Spinal cord (tissue), 10 donors: ENCODE measurements around the gene TMC5. TPM values are rescaled to one million over a fixed set of nuclear protein-coding genes. Genes with fewer than 3 reads are reported as not detected.

Experiments
- DNase-seq, 6 donors: peaks; one replicate each; pipeline versions ENCODE4 v3.0.0 to v3.0.0-alpha.2; 2013 to 2015; ENCODE audit warnings: low spot score in 6 of 6, low read depth in 4 of 6
- H3K27ac ChIP-seq: one replicate; pipeline ENCODE4 v1.5.1; 2013; ENCODE audit warnings: low read depth, low read length, control low read depth
- H3K27me3 ChIP-seq: one replicate; pipeline ENCODE4 v1.6.1; 2013; ENCODE audit warnings: low read length; ENCODE audit not compliant: control insufficient read depth, insufficient read depth
- H3K36me3 ChIP-seq: one replicate; pipeline ENCODE4 v1.6.1; 2013; ENCODE audit warnings: low read length; ENCODE audit not compliant: control insufficient read depth, insufficient read depth
- H3K4me1 ChIP-seq: one replicate; pipeline ENCODE4 v1.6.1; 2013; ENCODE audit warnings: low read length; ENCODE audit not compliant: control insufficient read depth, insufficient read depth
- H3K4me3 ChIP-seq: one replicate; pipeline ENCODE4 v1.5.1; 2013; ENCODE audit warnings: low read depth, low read length, control low read depth
- H3K9me3 ChIP-seq: one replicate; pipeline ENCODE4 v1.6.1; 2013; ENCODE audit warnings: low read length; ENCODE audit not compliant: control insufficient read depth, insufficient read depth
- WGBS: methylation state at CpG from one replicate; pipeline ENCODE4 v1.1.5; 2013; ENCODE audit warnings: missing lambda C conversion rate; ENCODE audit not compliant: insufficient coverage; 5-methylcytosine and 5-hydroxymethylcytosine counted together
- polyA plus RNA-seq, 2 donors: library from polyadenylated mRNA; unstranded; fragments of 120-200 nt; gene quantifications; one replicate each; pipeline ENCODE4 v1.2.1, GENCODE V29; 2013; ENCODE audit not compliant: insufficient read length in 2 of 2
- total RNA-seq, 2 donors: library from RNA; depleted of rRNA in 1 of 2; stranded (reverse); fragments of 120-200 nt in 1 of 2; fragments of >200 nt in 1 of 2; gene quantifications; one replicate each; pipeline versions ENCODE4 v1.2.3 to v1.2.4, GENCODE V29; 2013 to 2014
- donor health status: healthy.

Gene TMC5
- total and polyA plus RNA-seq, 4 donors = 0.20 to 2.4 (median 0.38) TPM

- Histone ChIP-seq H3K36me3 (no peaks in the 10 kb centered on the region), H3K27ac (no peak overlapping the region), H3K4me1 (no peaks in the 10 kb centered on the region), H3K27me3 (no peaks in the 10 kb centered on the region), H3K4me3 (no peak overlapping the region), H3K9me3 (no peaks in the 10 kb centered on the region)
- WGBS = 90% methylated on average over 3 of the region's 4 CpGs
- no peak for DNase-seq
These were observed 517 bp downstream of the TMC5 start for GRCh38 chr16:19418200-19418599.

- Histone ChIP-seq H3K36me3 (no peaks in the 10 kb centered on the region), H3K4me3 (no peak overlapping the region), H3K27ac (no peak overlapping the region), H3K9me3 (no peaks in the 10 kb centered on the region), H3K27me3 (no peaks in the 10 kb centered on the region), H3K4me1 (no peaks in the 10 kb centered on the region)
- no peak for DNase-seq
- 94% methylated on average over 3 of the region's 9 CpGs for WGBS
These were observed 2.0 kb downstream of the TMC5 start for GRCh38 chr16:19419698-19420075.

- DNase-seq = no peak
- no peak overlapping the region for H3K4me3 ChIP-seq
- H3K27me3 ChIP-seq = no peaks in the 10 kb centered on the region
- no peaks in the 10 kb centered on the region for H3K36me3 ChIP-seq
- no peaks in the 10 kb centered on the region for H3K9me3 ChIP-seq
- no peaks in the 10 kb centered on the region for H3K4me1 ChIP-seq
- no peak overlapping the region for H3K27ac ChIP-seq
- 98% methylated on average over 8 of the region's 8 CpGs for WGBS
These were observed 6.8 kb downstream of the TMC5 start for GRCh38 chr16:19424478-19424877.

GRCh38 chr16:19430345-19430744 lies 12.7 kb downstream of the TMC5 start:
- H3K36me3 ChIP-seq = no peaks in the 10 kb centered on the region
- H3K4me3 ChIP-seq = no peak overlapping the region
- H3K9me3 ChIP-seq = no peaks in the 10 kb centered on the region
- no peaks in the 10 kb centered on the region for H3K4me1 ChIP-seq
- no peaks in the 10 kb centered on the region for H3K27me3 ChIP-seq
- WGBS = 95% methylated on average over 2 of the region's 3 CpGs
- H3K27ac ChIP-seq = no peak overlapping the region
- no peak for DNase-seq

GRCh38 chr16:19431636-19432340 lies 14.1 kb downstream of the TMC5 start:
- Histone ChIP-seq H3K4me1 (no peaks in the 10 kb centered on the region), H3K9me3 (no peaks in the 10 kb centered on the region), H3K27ac (no peak overlapping the region), H3K27me3 (no peaks in the 10 kb centered on the region), H3K36me3 (no peaks in the 10 kb centered on the region), H3K4me3 (no peak overlapping the region)
- no peak for DNase-seq
- WGBS = 98% methylated on average over 5 of the region's 6 CpGs

- DNase-seq = no peak
- Histone ChIP-seq H3K27ac (no peak overlapping the region), H3K4me1 (no peaks in the 10 kb centered on the region), H3K4me3 (no peak overlapping the region), H3K36me3 (no peaks in the 10 kb centered on the region), H3K9me3 (no peaks in the 10 kb centered on the region), H3K27me3 (no peaks in the 10 kb centered on the region)
These were observed 14.7 kb downstream of the TMC5 start for GRCh38 chr16:19432429-19432828.

GRCh38 chr16:19434584-19434983 lies 16.9 kb downstream of the TMC5 start:
- Histone ChIP-seq H3K36me3 (no peaks in the 10 kb centered on the region), H3K27ac (no peak overlapping the region), H3K27me3 (no peaks in the 10 kb centered on the region), H3K4me3 (no peak overlapping the region), H3K9me3 (no peaks in the 10 kb centered on the region), H3K4me1 (no peaks in the 10 kb centered on the region)
- WGBS = no CpG with 5 or more reads among the region's 1 CpG
- DNase-seq = no peak

GRCh38 chr16:19436540-19436939 lies 18.9 kb downstream of the TMC5 start:
- H3K4me1 ChIP-seq = no peaks in the 10 kb centered on the region
- WGBS = 83% methylated on average over 1 of the region's 1 CpG
- no peaks in the 10 kb centered on the region for H3K36me3 ChIP-seq
- no peaks in the 10 kb centered on the region for H3K27me3 ChIP-seq
- H3K27ac ChIP-seq = no peak overlapping the region
- DNase-seq = no peak
- H3K4me3 ChIP-seq = no peak overlapping the region
- H3K9me3 ChIP-seq = no peaks in the 10 kb centered on the region

- Histone ChIP-seq H3K36me3 (no peaks in the 10 kb centered on the region), H3K27me3 (no peaks in the 10 kb centered on the region), H3K9me3 (no peaks in the 10 kb centered on the region), H3K4me1 (no peaks in the 10 kb centered on the region), H3K4me3 (no peak overlapping the region), H3K27ac (no peak overlapping the region)
- WGBS = 80% methylated on average over 1 of the region's 4 CpGs
- DNase-seq = no peak
These were observed 19.6 kb downstream of the TMC5 start for GRCh38 chr16:19437280-19437679.

- no peaks in the 10 kb centered on the region for H3K36me3 ChIP-seq
- H3K4me1 ChIP-seq = no peaks in the 10 kb centered on the region
- H3K27me3 ChIP-seq = no peaks in the 10 kb centered on the region
- no peaks in the 10 kb centered on the region for H3K9me3 ChIP-seq
- DNase-seq = no peak
- no peak overlapping the region for H3K27ac ChIP-seq
- WGBS = no CpG with 5 or more reads among the region's 1 CpG
- H3K4me3 ChIP-seq = no peak overlapping the region
These were observed 21.1 kb downstream of the TMC5 start for GRCh38 chr16:19438739-19439138.
